HG02973 (cell line): ENCODE measurements around the gene SPAG7.

ENCODE experiments used
- ATAC-seq: cut with Tn5 transposase; IDR thresholded peaks from one replicate; pipeline ENCODE4 v1.9.1; 2021; ENCODE audit warnings: moderate library complexity; ENCODE audit not compliant: unreplicated experiment

Gene SPAG7, protein sequence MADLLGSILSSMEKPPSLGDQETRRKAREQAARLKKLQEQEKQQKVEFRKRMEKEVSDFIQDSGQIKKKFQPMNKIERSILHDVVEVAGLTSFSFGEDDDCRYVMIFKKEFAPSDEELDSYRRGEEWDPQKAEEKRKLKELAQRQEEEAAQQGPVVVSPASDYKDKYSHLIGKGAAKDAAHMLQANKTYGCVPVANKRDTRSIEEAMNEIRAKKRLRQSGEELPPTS

DNA sequence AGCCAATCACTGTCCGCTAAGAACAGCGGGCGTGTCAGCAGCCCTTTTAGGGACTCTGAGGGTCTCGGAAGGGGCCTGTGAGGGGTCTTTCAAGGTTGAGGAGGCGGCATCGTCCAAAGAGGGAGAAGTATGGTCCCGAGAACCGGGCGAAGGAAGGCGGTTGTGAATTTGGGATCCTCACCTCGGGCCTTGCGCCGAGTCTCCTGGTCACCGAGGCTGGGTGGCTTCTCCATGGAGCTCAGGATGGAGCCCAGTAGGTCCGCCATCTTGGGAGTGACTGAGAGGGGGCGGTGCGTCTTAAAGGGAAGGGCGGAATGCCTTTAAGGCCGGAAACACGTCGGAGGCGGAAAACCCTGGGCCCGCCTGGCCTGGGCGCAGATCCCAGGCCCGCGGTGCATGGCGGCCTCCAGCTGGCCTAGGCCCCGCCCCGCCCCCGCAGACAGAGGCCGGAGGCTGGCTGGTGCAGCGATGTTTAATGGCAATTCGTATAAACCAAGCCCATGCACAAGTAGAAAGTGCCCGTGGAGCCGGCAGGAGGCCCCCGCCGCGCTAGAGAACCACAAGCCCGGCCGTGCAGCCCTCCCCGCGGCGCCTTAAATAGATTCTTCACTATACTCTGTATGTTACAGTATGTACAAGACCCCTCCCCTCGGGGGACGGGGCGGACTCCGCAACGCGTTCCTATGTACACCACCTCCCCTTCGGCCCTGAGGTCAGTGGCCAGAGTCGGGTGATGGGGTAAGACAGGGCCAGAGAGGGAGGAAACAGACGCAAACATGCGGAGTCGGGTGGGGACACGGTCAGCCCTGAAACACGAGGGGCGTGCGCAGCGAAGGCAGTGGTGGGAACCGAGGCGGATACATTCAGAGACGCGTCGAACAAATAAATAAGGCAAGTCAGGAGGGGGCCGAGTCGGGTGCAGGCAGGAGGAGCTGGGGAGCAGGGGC lies at the start of gene SPAG7:
Gene SPAG7 (minus strand): TSS at position 279 of the 947 bp plus-strand sequence. CDS start 13 bp downstream, at position 266.
- peak; percentile 49 for ATAC-seq

DNA sequence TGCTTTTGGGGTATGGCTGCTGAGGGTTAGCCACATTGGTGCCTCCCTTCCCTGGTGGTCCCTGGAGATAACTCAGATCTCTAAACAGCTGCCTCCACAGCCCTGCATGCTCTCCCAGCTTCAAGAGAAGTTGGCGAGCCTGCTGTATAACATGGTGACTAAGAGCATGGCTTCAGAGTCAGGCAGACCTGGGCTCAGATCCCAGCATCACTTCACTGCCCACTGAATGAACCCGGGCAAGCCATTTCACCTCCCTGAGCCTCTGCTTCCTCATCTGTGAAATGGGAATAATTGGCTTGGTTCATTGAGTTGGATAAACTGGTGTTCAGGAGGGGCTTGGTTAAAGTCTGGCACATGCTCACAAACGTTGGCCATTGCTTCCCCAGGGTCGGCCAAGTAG lies 46.7 kb upstream of the SPAG7 start:
- no peak for ATAC-seq

DNA sequence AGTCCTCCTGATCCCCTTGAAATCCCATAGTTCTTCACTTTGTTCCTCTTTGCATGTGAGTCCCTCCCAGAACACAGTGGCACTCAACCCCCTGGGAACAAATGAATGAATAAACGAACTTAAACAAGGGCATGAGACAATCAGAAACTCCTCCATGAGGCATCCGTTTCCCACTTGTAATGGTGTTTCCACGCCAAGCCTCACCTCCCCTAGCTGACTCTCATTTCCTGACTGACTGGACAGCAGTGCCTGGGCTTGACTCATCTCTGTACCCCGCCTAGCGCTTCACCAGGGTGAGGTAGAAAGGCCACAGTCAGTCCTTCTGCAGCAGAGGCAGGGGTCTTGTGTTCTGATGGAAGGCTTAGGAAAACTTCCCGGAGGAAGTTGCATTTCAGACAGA lies 44.3 kb upstream of the SPAG7 start:
- no peak for ATAC-seq

DNA sequence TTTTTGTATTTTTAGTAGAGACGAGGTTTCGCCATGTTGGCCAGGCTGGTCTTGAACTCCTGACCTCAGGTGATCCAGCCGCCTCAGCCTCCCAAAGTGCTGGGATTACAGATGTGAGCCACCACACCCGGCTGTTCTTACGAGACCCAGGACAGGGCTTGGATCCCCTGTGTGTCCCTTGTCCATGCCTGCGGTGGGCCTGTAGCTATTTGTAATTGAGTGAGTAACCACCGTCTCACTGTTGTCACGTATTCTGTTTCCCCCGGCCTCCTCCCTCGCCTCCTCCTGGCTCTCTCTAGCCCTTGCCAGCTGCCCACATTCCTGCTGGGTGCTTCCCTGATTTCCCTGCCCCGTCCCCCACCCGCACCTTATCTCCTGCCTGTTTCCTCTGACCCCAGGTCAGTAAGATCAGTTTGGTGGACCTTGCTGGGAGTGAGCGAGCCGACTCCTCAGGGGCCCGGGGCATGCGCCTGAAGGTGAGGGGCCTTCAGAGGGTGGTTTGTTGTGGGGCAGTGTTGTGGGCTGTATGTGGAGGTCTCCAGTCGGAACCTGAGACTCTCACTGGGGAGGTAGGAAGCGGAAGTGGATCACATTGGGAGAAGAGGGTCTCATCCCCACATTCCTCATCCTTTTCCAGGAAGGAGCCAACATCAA lies 35.7 kb upstream of the SPAG7 start:
- no peak for ATAC-seq

DNA sequence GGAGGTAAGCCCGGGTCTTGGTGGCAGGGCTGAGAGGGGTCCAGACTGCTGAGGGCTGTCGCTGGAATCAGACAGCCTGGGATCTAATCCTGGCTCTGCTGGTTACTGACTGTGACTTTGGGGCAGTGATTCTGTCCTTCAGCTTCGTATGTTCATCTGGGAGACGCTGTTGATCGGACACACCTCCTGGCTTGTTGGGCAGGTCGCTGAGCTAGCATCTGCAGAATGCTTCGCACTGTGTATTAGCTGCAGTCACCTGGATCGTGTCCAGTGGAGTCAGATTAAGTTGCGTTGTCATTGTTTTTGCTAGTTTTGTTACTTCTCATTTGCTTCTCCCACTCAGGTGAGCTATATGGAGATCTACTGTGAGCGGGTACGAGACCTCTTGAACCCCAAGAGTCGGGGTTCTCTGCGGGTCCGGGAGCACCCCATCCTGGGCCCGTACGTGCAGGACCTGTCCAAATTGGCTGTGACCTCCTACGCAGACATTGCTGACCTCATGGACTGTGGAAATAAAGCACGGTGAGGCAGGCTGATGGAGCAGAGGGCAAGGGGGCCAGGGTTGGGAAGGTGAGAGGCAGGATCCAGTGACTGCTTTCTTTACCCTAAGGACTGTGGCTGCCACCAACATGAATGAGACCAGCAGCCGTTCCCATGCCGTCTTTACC lies 34.6 kb upstream of the SPAG7 start:
- ATAC-seq = no peak

DNA sequence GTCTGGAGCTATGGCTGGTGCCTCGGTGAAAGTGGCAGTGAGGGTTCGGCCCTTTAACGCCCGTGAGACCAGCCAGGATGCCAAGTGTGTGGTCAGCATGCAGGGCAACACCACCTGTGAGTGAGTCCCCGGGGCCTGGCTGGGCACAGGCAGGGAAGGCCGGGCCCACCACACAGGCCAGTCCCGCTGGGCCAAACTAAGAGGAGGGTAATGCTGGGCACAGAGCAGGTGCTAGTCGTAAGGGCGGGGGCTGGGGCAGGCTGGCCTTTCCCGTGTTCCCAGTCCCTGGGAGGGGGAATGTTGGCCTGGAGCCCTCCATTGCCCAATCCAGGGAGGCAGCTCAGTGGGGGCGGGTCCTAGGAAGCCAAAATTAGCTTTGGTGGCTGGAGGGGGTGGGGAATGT lies 32.6 kb upstream of the SPAG7 start:
- ATAC-seq = no peak

DNA sequence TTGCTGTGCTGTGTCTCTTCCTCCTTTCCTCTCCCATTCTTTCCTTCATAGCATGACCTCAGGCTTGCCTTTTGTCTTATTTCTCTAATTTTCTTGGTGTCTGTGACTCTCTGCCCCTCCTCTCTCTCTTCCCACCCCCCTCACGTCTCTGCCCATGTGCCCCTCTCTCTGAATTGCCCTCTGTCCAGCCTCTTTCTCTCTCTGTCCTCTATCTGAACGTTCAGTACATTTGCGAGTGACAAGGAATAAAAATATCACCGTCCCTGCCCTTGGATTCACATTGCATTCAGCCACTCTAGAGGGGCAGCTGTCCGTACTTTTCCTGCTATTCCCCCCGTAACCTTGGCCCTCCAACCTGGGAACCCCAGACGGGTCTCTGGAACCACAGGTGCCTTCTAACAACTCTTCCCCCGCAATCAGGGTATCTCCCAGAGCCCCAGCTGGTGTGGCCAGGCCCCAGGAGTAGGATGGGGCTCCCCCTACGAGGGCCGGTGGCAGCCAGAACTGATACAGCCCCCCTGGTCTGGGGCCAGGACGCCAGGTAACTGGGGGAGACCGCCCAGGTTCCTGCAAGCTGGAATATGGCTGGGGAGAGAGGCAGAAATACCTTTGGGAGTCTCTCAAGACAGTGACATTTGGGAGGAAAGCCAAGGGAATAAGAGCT lies 31.9 kb upstream of the SPAG7 start:
- ATAC-seq = no peak

DNA sequence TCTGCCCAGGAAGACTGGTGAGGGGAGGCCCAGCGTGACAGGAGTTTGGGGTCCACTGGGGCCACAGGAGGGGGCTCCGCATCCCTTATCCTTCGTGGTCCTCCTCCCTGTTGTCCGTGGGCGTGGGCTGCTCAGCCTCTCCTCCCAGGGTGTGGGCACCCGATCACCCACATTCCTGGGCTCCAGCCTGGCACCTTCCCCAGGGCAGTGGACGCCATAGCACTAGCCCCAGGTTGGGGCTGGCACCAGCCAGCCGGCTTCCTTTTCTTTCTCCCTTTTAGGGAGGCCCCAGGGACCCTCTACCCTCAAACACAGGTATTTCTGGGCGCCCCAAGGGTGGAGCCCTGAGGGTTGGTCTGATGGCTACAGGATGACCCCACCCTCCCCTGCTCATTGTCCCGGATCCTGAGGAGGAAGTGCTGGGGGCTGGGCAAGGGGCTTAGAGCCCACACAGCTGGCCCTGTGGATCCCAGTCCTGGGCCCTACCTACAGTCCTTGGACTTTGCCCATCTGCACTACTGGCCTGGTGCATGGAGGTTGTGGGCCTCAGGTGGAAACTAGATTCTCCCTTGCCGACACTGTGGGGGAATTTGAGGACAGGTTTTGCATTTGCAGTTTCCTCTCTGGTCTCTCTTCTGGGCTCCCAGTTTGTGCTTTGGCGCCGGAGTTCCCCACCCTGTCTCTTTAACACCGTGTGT lies 31.3 kb upstream of the SPAG7 start:
- no peak for ATAC-seq

DNA sequence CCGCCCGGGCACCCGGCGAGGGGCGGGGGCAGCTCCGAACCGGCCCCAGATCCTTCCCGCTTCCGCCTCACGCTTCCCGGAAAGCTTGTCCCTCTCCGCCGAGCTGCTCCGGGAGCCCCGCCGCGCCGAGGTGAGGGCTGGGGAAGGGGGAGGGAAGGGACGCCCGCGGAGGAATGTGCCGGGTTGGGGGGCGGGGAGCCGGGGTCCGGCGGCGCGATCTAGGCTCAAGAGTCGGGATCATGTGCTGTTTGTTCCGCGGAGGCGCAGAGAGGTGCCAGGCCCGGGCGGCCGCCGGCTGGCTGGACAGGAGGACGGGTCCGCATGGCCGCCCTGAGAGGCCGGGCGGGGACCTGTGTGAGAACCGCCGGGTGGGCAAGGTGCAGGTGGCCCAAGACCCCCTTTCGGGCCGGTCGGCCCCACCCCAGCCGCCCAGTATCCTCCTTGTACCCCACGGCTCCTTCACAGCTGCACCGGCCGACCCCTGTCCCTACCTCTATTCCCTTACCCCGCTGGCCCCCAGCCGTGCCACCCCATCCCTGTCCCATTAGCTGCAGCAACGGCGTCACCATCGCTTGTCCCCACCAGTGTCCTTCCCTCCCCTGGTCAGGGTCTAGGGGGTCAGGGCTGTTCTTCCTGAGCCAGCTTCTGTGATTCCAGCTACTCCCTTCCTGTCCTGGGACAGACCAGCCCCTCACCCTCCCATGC lies 30.6 kb upstream of the SPAG7 start:
- peak; percentile 13 for ATAC-seq

DNA sequence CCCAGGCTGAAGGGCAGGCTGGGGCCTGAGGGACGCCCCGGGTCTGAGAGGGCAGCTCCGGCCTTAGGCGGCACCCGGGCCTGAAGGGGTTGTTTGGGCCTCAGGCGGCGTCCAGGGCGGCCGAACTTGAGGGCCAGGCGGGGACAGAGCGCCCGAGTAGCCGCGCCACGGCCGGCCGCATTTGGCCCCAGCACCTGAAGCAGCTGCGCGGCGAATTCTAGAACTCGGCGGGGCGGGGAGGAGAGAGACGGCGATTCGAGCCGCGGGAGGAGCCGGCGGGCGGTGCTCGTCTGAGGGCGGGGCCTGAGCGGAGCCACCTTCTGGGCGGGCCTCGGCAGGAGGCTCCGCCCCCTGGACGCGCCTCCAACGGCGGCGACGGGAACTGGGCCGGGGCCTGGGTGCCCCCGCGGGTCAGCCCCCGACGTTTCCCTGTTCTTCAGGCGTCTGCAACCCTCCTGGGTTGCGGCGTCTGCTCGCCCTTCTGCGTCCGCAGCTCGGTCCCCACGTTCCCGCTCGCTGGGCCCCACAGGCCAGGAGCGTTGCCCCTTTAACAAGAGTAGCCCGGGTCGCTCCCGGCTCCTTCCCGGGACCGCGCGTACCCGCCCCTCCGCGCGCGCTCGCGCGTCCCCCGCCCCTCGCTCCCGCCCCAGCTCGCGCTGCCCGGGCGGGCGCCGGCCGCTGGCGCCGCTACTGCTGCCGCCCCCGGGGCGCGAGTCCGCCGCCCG lies 29.8 kb upstream of the SPAG7 start, which contains the start of the genes INCA1 and KIF1C:
Gene INCA1 (minus strand): TSS at position 221 of the 725 bp plus-strand sequence. CDS start 3,085 bp downstream, outside the sequence.
Gene KIF1C (plus strand): TSS at position 649 of the 725 bp plus-strand sequence. CDS start 2,297 bp downstream, outside the sequence.
- ATAC-seq = peak; percentile 72

DNA sequence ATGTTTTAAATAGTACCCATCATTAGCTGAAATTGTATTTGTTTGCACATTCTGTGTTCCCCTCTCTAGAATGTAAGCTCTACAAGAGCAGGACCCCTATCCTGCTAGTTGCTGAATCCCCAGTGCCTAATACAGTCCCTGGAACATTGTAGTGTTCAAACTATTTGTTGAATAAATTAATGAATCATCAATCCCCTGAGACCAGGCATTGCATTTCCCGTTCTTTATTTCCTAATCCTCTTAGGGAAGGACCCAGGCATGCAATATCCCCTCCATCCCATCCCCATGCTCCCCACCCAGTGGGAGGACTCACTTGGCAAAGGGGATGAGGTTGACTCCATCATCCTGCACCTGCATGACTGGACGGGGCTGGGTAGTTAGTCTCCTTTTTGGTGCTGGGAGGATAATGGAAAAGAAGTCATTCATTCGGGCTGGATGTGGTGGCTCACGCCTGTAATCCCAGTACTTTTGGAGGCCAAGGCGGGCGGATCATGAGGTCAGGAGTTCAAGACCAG lies 26.5 kb upstream of the SPAG7 start:
- no peak for ATAC-seq

DNA sequence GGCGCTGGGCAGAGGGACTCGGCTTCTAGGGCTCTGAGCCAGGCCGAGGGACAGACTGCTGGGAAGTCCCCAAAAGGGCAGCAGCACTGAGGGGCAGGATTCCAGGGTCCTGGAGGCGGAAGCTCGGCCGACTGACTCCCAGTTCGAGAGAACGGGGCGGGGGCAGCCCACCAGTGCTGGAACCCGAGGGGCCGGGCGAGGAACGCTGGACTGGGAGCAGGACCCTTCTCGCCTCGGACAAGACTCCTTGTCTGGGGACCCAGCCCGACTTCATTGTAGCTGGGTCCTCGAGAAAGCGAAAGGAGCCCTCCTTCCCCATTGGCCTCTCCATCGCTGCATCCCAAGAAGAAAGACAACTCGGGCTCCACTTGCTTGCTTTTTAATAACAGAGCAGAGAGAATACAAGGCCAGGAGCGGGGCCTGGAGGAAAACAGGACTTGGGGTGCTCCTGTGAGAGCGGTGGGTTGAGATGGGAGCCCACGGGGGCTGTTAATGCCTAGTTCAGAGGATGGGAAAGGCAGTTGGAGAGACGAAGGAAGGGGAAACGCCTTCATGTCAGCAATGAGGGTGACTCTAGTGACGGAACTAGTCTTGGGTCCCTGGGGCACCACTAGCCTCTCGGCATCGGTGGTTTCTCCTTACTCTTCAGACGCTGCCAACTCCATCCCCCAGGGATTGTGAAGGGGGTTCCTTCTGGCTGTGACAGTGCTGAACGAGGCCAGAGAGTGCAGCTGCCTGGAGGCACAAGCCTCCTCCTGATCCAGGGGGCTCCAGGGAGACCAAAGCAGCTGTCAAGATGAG lies 20.4 kb upstream of the SPAG7 start:
- no peak for ATAC-seq

DNA sequence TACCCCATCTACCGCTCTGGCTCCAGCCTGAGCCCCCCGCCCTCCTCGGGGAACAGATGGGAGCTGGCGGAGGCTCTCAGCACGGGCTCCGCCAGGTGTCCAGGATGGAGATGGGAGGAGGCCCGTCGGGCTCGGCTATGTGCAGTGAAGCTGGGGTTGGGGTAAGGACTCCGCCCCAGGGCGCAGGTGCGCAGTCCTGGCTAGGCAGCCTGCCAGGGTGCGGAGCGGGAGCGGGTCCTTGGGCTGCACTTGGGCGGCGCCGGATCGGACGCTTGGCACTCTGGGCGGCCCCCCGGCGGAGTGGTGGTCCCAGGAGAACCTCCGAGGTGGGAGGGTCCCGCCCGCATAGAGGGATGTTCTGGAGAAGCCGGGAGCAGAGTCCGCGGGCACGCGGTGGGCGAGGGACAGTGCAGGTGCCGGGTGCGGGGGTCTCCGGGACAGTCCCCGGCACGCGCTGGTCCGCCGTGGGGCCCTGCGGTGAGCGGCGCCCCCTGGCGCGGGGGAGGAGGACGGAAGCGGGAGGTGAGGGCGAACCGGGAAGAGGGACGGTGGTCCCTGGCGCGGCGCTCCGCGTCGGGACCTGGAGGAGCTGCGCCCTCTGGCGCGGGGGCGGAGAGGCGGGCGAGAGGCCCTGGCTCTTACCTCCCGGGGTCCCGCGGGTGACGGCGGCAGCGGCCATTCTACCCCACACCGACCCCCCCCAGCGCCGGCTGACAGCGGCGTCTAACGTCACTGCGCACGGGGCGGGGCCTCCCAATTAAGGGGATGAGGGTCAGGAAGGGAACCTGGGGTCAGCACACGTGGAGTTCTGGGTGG lies 19.5 kb upstream of the SPAG7 start, which contains the start of gene CAMTA2:
Gene CAMTA2 (minus strand): TSS at position 725 of the 816 bp plus-strand sequence. CDS start 1,453 bp downstream, outside the sequence.
- peak; percentile 54 for ATAC-seq

DNA sequence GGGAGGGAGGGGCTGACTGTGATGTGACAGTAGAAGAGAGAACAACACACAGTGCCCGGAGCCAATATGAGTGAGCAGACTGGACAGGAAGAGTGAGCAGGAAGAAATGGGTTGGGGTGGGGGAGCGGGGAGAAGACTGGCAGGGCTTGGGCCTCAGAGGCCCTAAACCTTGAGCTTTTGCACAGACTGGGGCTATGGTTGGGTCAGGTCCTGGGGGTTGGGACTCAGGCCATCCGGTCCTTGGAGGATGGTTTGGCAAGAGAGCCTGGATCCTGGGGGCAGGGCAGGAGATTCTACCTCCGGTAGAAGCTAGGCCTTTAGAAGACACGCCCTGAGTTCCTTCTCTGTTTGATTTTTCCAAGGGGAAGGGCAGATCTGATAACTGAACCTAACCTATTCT lies 18.8 kb upstream of the SPAG7 start:
- ATAC-seq = peak; percentile 4

DNA sequence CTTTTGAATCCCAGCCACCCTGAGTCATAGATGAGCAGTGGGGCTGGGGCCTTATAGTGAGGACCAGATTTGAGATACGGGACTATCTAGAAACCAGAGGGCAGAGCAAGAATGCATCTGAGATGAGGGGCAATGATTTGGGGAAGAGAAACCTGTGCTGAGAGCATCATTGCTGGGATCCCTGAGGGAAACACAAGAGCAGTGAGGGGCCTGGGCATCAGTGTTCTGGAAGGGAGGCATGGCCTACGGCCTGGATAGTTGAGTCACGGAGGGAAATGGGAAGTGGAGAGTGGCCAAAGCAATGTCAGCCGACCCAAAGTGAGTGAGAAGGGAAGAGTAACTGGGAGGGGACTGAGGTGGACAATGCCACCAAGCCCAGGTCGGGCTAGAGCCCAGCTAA lies 14.7 kb upstream of the SPAG7 start:
- no peak for ATAC-seq

DNA sequence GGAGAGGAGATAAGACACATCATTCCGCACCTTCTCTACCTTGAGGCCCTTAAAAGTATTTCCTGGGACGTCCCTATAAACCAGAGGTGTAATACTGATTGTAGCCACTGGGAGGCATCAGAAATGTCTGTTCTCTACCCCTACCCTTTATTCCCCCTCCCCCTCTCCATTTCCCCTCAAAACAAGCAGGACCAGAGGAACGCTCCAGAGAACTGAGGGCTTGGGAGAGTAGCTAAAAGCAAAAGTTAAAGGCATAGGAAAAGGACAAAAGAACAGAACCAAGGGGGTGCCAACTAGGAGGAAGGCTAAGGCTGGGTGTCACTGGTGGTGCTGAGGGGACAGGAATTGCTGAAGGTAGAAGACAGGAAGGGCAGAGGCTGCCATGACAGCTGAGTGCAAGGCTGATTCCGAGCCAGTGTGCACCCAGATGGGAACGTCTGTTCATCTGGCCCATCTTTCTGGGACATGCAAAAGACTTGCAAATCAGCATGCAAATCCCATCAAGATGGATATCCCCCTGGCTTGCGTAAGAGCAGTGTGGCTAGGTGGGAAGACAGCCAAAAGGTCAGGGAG lies 13.1 kb upstream of the SPAG7 start:
- no peak for ATAC-seq
